ENCODE data around the gene CLASP2. TPM values are rescaled to one million over a fixed set of nuclear protein-coding genes. Genes with fewer than 3 reads are reported as not detected.

The CLASP2 gene
- total and polyA plus RNA-seq, 9 donors: 14.5 to 71.2 (median 66.0) TPM

DNA sequence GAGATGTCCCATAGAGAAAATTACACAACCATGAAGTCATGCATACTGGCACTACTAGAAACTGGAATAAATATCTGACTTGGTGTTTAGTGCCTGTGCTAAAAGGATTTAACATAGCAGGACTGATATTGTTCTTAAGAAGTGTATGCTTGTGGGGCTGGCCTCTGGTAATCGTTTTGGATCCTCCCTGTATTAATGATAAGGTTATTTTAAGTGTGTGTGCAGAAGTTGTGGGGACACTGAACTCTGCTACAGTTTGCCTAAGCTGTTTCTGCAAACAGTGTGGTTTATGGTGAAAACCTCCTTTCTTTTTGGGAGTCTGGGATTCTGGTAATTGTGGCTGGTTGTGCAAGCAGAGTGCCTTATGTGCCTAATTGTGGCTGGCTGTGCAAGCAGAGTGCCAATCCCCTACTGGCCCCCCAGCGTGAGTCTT is 120.8 kb downstream of the CLASP2 start:
- DNase-seq: no peak
- H3K36me3 ChIP-seq: no peaks in the 10 kb centered on the region
- no peaks in the 10 kb centered on the region for H3K27me3 ChIP-seq
- WGBS, 3 donors: 44 to 53% (median 46%) methylated on average over 2 of the region's 2 CpGs
- no peak overlapping the region for H3K4me3 ChIP-seq
- H3K27ac ChIP-seq: no peak overlapping the region
- intact Hi-C loops (cut with DNase I): no loop called here
- no peaks in the 10 kb centered on the region for H3K9me3 ChIP-seq
- no peaks in the 10 kb centered on the region for H3K4me1 ChIP-seq (ENCODE audit: insufficient read depth)
- TF ChIP-seq POLR2A (IDR thresholded peaks at IDR 0.05) (no peak), EP300 (IDR thresholded peaks at IDR 0.05) (no peak)
- TF ChIP-seq, protein P1, sequence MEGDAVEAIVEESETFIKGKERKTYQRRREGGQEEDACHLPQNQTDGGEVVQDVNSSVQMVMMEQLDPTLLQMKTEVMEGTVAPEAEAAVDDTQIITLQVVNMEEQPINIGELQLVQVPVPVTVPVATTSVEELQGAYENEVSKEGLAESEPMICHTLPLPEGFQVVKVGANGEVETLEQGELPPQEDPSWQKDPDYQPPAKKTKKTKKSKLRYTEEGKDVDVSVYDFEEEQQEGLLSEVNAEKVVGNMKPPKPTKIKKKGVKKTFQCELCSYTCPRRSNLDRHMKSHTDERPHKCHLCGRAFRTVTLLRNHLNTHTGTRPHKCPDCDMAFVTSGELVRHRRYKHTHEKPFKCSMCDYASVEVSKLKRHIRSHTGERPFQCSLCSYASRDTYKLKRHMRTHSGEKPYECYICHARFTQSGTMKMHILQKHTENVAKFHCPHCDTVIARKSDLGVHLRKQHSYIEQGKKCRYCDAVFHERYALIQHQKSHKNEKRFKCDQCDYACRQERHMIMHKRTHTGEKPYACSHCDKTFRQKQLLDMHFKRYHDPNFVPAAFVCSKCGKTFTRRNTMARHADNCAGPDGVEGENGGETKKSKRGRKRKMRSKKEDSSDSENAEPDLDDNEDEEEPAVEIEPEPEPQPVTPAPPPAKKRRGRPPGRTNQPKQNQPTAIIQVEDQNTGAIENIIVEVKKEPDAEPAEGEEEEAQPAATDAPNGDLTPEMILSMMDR (IDR thresholded peaks at IDR 0.05): no peak

DNA sequence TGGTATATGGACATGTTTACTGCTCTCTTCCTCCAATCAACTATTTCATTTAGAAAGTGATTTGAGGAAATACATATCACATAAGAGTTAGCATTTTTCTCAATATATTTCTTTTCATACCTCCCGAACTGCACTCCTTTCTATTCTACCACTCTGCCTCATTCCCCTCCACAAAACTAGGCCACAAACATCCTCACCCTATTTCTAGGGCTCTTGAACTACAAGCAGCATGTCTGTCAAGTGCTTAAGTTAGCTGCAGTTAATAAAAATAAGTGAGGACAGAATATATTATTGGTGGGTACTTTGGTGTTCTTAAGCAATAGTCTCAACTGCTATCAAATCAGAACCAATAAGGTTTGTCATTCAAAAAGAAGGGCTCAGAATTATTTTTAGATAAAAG is 125.1 kb downstream of the CLASP2 start:
- TF ChIP-seq POLR2A (IDR thresholded peaks at IDR 0.05): no peak
- TF ChIP-seq, protein P1 (IDR thresholded peaks at IDR 0.05): no peak
- Histone ChIP-seq H3K27ac (no peak overlapping the region), H3K4me3 (no peak overlapping the region), H3K27me3 (no peaks in the 10 kb centered on the region), H3K36me3 (no peaks in the 10 kb centered on the region), H3K9me3 (no peaks in the 10 kb centered on the region), H3K4me1 (ENCODE audit: insufficient read depth) (no peaks in the 10 kb centered on the region)
- intact Hi-C loops (cut with DNase I): no loop called here
- DNase-seq: no peak
- 94 to 100% (median 99%) methylated on average over 1 of the region's 1 CpG for WGBS, 3 donors

DNA sequence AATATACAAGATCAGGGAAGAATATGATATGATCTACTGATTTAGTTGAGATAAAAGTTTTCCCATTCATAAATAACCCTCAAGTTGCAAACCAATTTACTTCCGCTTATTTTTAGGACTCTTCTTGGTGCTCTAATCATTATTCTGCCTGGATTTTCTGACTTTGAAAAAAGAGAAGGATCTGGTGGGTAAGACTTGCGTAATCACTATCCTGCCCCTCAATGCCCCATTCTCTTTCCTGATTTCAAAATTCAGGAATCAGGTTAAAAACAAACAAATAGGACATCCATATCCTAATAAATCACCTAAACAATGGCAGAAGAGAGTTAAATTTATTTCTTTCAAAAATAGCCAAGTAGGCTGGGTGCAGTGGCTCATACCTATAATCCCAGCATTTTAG is 127.5 kb downstream of the CLASP2 start:
- TF ChIP-seq EP300 (IDR thresholded peaks at IDR 0.05) (no peak), POLR2A (IDR thresholded peaks at IDR 0.05) (no peak)
- TF ChIP-seq, protein P1 (IDR thresholded peaks at IDR 0.05): no peak
- 96 to 99% (median 96%) methylated on average over 2 of the region's 2 CpGs for WGBS, 3 donors
- H3K27me3 ChIP-seq: no peaks in the 10 kb centered on the region
- no peak overlapping the region for H3K4me3 ChIP-seq
- H3K27ac ChIP-seq: no peak overlapping the region
- no peak for DNase-seq
- no peaks in the 10 kb centered on the region for H3K4me1 ChIP-seq (ENCODE audit: insufficient read depth)
- intact Hi-C loops (cut with DNase I): no loop called here
- no peaks in the 10 kb centered on the region for H3K9me3 ChIP-seq
- H3K36me3 ChIP-seq: no peaks in the 10 kb centered on the region

DNA sequence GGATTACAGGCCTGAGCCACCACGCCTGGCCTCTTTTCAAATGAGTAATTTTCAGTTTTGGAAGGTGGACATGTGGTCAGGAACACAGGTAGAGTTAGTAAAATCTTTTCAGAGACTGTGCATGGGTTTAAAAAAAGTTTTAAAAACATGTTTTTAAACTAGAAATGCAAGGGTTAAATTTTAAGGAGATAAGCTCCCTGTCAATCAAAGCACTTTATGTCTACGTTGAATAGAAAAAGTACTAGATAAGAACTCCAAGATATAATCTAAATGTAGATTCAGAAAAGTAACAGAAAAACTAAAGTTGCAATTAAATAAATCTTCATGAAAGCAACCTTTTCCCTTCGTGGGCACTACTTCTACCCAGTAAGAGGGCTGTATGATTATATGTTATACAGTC is 131.7 kb downstream of the CLASP2 start:
- no peak overlapping the region for H3K4me3 ChIP-seq

More for the DNA sequence above, 131.7 kb downstream of the CLASP2 start:
- Histone ChIP-seq H3K27ac (no peak overlapping the region), H3K36me3 (no peaks in the 10 kb centered on the region), H3K27me3 (no peaks in the 10 kb centered on the region), H3K9me3 (no peaks in the 10 kb centered on the region), H3K4me1 (ENCODE audit: insufficient read depth) (no peaks in the 10 kb centered on the region)
- 70 to 75% (median 72%) methylated on average over 3 of the region's 3 CpGs for WGBS, 3 donors
- intact Hi-C loops (cut with DNase I): loop anchor here in 1 of 4 donors (5.0 kb wide), 1 partner anchor 289 kb away; no protein-coding TSS in a partner anchor
- TF ChIP-seq EP300 (IDR thresholded peaks at IDR 0.05) (no peak), POLR2A (IDR thresholded peaks at IDR 0.05) (no peak)
- TF ChIP-seq, protein P1 (IDR thresholded peaks at IDR 0.05): no peak
- DNase-seq: no peak
